Measurements from ENCODE around the gene TEPSIN.
A peak's percentile ranks its signal among the peaks of the same experiment; 100 is the strongest.

TEPSIN gene

GRCh38 chr17:81260171-81260570 lies 21.3 kb upstream of the TEPSIN start:
- Histone ChIP-seq H3K4me2 (peak overlapping the region; percentile 80), H3K36me3 (peaks cover 76% of the 10 kb centered on the region), H3K4me1 (peaks cover 76% of the 10 kb centered on the region), H3K27me3 (no peaks in the 10 kb centered on the region), H4K20me1 (peaks cover 97% of the 10 kb centered on the region), H3K9ac (no peak overlapping the region), H3K4me3 (no peak overlapping the region), H3K9me3 (no peaks in the 10 kb centered on the region), H3K27ac (peak overlapping the region; percentile 15; the same call in 1 of the 2 replicates)
- TF ChIP-seq Cebpa-rat (IDR thresholded peaks at IDR 0.05), result no peak

GRCh38 chr17:81259058-81259605 lies 20.3 kb upstream of the TEPSIN start:
- TF ChIP-seq Cebpa-rat (IDR thresholded peaks at IDR 0.05), result no peak
- Histone ChIP-seq H3K4me3 (0 out of 2 replicates have a peak overlapping the region, but pooled peaks have one; percentile 10), H3K27me3 (no peaks in the 10 kb centered on the region), H3K9ac (no peak overlapping the region), H3K27ac (no peak overlapping the region), H3K4me1 (peaks cover 84% of the 10 kb centered on the region), H3K9me3 (no peaks in the 10 kb centered on the region), H3K4me2 (peak overlapping the region; percentile 80), H4K20me1 (peaks cover 100% of the 10 kb centered on the region), H3K36me3 (peaks cover 66% of the 10 kb centered on the region)

- Histone ChIP-seq H3K27ac (no peak overlapping the region; the same call in 1 of the 2 replicates), H3K9me3 (no peaks in the 10 kb centered on the region), H3K36me3 (peaks cover 57% of the 10 kb centered on the region), H3K4me1 (peaks cover 87% of the 10 kb centered on the region), H3K27me3 (no peaks in the 10 kb centered on the region), H4K20me1 (peaks cover 99% of the 10 kb centered on the region), H3K9ac (no peak overlapping the region), H3K4me3 (no peak overlapping the region), H3K4me2 (peak overlapping the region; percentile 80)
- TF ChIP-seq Cebpa-rat (IDR thresholded peaks at IDR 0.05), result no peak
These were observed 19.4 kb upstream of the TEPSIN start for GRCh38 chr17:81258292-81258691.

- Histone ChIP-seq H3K36me3 (peaks cover 56% of the 10 kb centered on the region), H4K20me1 (peaks cover 98% of the 10 kb centered on the region), H3K27me3 (no peaks in the 10 kb centered on the region), H3K27ac (no peak overlapping the region), H3K4me1 (peaks cover 95% of the 10 kb centered on the region), H3K4me2 (peak overlapping the region; percentile 80), H3K4me3 (no peak overlapping the region), H3K9ac (no peak overlapping the region), H3K9me3 (no peaks in the 10 kb centered on the region)
- TF ChIP-seq Cebpa-rat (IDR thresholded peaks at IDR 0.05), result no peak
These were observed 18.7 kb upstream of the TEPSIN start for GRCh38 chr17:81257533-81257932.

- TF ChIP-seq Cebpa-rat (IDR thresholded peaks at IDR 0.05), result no peak
- Histone ChIP-seq H3K36me3 (peaks cover 53% of the 10 kb centered on the region), H3K9ac (no peak overlapping the region; the same call in 1 of the 2 replicates), H4K20me1 (peaks cover 98% of the 10 kb centered on the region), H3K4me1 (peaks cover 95% of the 10 kb centered on the region), H3K4me2 (peak overlapping the region; percentile 80), H3K27me3 (no peaks in the 10 kb centered on the region), H3K4me3 (no peak overlapping the region), H3K9me3 (no peaks in the 10 kb centered on the region), H3K27ac (no peak overlapping the region)
These were observed 17.8 kb upstream of the TEPSIN start for GRCh38 chr17:81256616-81257015.

- H3K4me3 ChIP-seq, result no peak overlapping the region
- TF ChIP-seq Cebpa-rat (IDR thresholded peaks at IDR 0.05), result no peak
- H4K20me1 ChIP-seq, result peaks cover 98% of the 10 kb centered on the region
- H3K9me3 ChIP-seq, result no peaks in the 10 kb centered on the region
- H3K27ac ChIP-seq, result no peak overlapping the region
- 0 out of 2 replicates have a peak overlapping the region, but pooled peaks have one; percentile 15 for H3K9ac ChIP-seq
- H3K4me1 ChIP-seq, result peaks cover 95% of the 10 kb centered on the region
- no peaks in the 10 kb centered on the region for H3K27me3 ChIP-seq
- H3K36me3 ChIP-seq, result peaks cover 52% of the 10 kb centered on the region
- peak overlapping the region; percentile 80 for H3K4me2 ChIP-seq
These were observed 16.3 kb upstream of the TEPSIN start for GRCh38 chr17:81254955-81255717.

GRCh38 chr17:81253358-81254131 lies 14.7 kb upstream of the TEPSIN start:
- Histone ChIP-seq H3K9me3 (no peaks in the 10 kb centered on the region), H3K36me3 (peaks cover 49% of the 10 kb centered on the region), H3K4me1 (peaks cover 86% of the 10 kb centered on the region), H3K9ac (no peak overlapping the region), H3K4me2 (peak overlapping the region; percentile 74; the same call in 1 of the 2 replicates), H3K27me3 (no peaks in the 10 kb centered on the region), H3K27ac (peak overlapping the region; percentile 58; the same call in 1 of the 2 replicates), H4K20me1 (peaks cover 93% of the 10 kb centered on the region), H3K4me3 (no peak overlapping the region)
- no peak for TF ChIP-seq Cebpa-rat (IDR thresholded peaks at IDR 0.05)

GRCh38 chr17:81252987-81253329 lies 14.1 kb upstream of the TEPSIN start:
- Histone ChIP-seq H4K20me1 (peaks cover 93% of the 10 kb centered on the region), H3K4me3 (no peak overlapping the region), H3K36me3 (peaks cover 53% of the 10 kb centered on the region), H3K9ac (peak overlapping the region; percentile 54; the same call in 1 of the 2 replicates), H3K27ac (peak overlapping the region; percentile 58; the same call in 1 of the 2 replicates), H3K9me3 (no peaks in the 10 kb centered on the region), H3K4me2 (peak overlapping the region; percentile 74; the same call in 1 of the 2 replicates), H3K27me3 (no peaks in the 10 kb centered on the region), H3K4me1 (peaks cover 80% of the 10 kb centered on the region)
- no peak for TF ChIP-seq Cebpa-rat (IDR thresholded peaks at IDR 0.05)

GRCh38 chr17:81252326-81252986 lies 13.6 kb upstream of the TEPSIN start:
- Histone ChIP-seq H3K36me3 (peaks cover 53% of the 10 kb centered on the region), H3K4me3 (no peak overlapping the region), H3K9me3 (no peaks in the 10 kb centered on the region), H4K20me1 (peaks cover 89% of the 10 kb centered on the region), H3K9ac (peak overlapping the region; percentile 54; the same call in 1 of the 2 replicates), H3K4me1 (peaks cover 75% of the 10 kb centered on the region), H3K4me2 (peak overlapping the region; percentile 74), H3K27ac (peak overlapping the region; percentile 58), H3K27me3 (no peaks in the 10 kb centered on the region)
- no peak for TF ChIP-seq Cebpa-rat (IDR thresholded peaks at IDR 0.05)
